KOPT-K1 (cell line): ENCODE results near the gene ARL15.

ENCODE experiments used
- H3K27ac ChIP-seq: fragments of 200-600 bp; sonication (generic); 2 replicates; pipeline ENCODE4 v1.5.1; 2016; ENCODE audit warnings: antibody characterized with exemption, mild to moderate bottlenecking, low read depth, low read length; ENCODE audit not compliant: poor library complexity, severe bottlenecking
- H3K36me3 ChIP-seq: fragments of 200-600 bp; sonication (generic); 2 replicates; pipeline ENCODE4 v1.5.1; 2017; ENCODE audit warnings: antibody characterized with exemption, mild to moderate bottlenecking, low read length, moderate library complexity; ENCODE audit not compliant: insufficient read depth
- H3K9me3 ChIP-seq: fragments of 200-600 bp; sonication (generic); 2 replicates; pipeline ENCODE4 v1.5.1; 2017; ENCODE audit warnings: antibody characterized with exemption, low read length, mild to moderate bottlenecking; ENCODE audit not compliant: insufficient read depth, poor library complexity, severe bottlenecking

Gene ARL15

DNA sequence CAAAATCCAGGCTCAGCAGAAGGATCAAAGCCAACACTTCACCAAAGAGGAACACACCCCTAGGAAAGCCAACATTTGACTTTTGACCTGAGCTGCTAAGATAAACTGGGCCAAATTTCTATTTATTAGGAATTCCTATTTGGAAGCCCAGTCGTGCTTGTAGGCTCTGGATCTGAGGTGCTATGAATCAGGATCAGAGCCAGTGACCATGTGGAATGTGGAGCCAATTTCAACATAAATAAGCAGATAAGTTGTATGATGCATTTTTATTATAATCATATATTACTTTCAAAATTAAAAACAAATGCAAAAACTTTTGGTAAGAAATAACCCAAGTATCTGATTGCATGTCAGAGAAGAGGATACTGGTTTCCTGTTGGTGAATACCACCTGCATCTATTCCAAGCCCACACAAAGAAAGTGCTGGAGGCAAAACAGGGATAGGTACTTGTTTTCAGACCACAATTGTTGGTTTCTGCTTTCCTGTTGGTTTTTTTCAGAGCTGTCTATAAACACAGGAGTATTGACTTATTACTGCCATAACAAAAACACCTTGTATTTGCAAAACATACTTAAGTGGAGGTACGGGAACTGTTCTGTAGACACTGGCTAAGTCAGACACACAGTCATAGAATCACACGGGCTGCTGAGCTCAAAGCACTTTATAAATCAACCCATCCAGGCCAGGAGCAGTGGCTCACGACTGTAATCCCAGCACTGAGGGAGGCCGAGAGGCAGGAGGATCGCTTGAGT, 52.8 kb downstream of the ARL15 start:
- Histone ChIP-seq H3K9me3 (no peaks in the 10 kb centered on the region), H3K36me3 (no peaks in the 10 kb centered on the region), H3K27ac (no peak overlapping the region)

DNA sequence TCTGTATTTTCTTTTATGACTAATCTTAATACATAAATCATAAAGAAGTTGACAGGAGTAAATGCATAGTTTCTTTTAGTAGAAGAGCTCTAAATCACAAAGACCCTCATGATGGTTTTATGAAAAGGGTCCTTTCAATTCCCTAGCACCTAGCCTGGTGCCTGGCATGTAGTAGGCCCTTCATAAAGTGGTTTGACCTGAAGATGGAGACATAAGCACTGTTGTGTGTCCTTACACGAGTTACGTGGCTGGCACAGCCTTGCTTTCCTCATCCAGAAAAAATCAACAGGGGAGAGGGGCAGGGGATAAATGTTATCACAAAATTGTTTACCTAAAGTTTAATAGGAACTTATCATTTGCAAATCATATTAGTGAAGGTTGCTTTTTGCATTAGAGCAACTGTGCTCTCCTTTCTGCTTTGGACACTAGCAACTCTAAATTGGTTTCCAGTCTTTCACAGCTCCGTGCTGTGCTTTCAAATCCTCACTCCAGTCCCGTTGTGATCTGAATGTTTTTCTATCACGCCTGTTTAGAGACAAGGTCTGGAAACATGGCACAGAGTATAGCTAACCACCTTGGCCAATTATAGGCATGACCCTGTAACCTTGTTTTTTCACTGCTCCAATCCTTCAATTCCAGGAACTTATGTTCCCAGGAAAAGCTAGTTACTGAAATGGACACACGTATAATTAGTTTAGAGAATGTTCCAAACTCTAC, 55.7 kb downstream of the ARL15 start:
- Histone ChIP-seq H3K9me3 (no peaks in the 10 kb centered on the region), H3K27ac (no peak overlapping the region), H3K36me3 (no peaks in the 10 kb centered on the region)

DNA sequence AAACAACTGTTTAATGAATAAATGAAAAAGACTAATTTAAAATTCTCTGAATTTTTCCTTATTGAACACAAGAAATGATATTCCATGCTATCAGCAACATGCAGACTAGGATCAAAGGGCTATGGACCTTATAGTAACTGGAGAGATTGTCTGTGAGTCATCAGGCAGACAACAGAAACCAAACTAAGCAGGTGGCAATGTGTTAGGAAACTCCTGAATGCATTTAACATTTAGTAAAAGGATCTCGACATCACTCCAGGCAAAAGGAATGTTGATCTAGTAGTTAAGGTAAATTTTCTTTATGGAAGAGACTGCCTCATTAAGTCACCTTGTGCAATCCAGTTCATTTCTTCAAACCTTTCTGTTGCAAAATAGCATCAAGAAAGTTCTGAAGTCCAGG, 58.4 kb downstream of the ARL15 start:
- no peaks in the 10 kb centered on the region for H3K9me3 ChIP-seq
- no peak overlapping the region for H3K27ac ChIP-seq
- H3K36me3 ChIP-seq = no peaks in the 10 kb centered on the region

GRCh38 chr5:54249210-54250028, 61.0 kb downstream of the ARL15 start:
- H3K9me3 ChIP-seq = no peaks in the 10 kb centered on the region
- no peak overlapping the region for H3K27ac ChIP-seq
- no peaks in the 10 kb centered on the region for H3K36me3 ChIP-seq

- no peaks in the 10 kb centered on the region for H3K36me3 ChIP-seq
- no peaks in the 10 kb centered on the region for H3K9me3 ChIP-seq
- no peak overlapping the region for H3K27ac ChIP-seq
These were observed 63.1 kb downstream of the ARL15 start for GRCh38 chr5:54247226-54247625.

DNA sequence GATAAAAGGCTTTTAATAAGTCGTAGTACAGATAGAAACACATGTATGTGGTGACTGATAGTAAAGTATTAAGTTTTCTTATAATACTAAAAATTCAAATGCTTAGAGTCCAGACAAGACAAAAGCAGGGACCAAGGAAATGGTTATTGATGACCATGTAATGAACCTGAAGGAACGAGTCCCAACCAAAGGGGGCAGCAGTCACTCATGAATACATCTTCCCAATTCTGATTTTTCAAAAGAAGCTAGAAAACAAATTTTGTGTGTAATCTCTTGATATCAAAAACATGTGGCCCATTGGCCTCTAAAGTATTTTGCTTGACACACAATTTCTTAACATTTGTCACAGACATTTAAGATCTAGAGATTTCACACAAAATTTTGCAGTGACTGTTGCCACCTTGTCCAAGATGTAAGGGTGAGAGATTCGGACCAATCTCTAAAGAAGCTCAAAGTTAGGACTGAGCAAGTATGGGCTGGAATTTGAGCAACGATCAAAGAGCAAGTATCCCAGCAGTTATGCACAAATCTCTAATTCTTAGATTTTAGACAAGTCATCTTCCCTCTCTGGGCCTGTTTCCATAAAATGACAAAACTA, 66.8 kb downstream of the ARL15 start:
- no peaks in the 10 kb centered on the region for H3K36me3 ChIP-seq
- no peaks in the 10 kb centered on the region for H3K9me3 ChIP-seq
- H3K27ac ChIP-seq = no peak overlapping the region

DNA sequence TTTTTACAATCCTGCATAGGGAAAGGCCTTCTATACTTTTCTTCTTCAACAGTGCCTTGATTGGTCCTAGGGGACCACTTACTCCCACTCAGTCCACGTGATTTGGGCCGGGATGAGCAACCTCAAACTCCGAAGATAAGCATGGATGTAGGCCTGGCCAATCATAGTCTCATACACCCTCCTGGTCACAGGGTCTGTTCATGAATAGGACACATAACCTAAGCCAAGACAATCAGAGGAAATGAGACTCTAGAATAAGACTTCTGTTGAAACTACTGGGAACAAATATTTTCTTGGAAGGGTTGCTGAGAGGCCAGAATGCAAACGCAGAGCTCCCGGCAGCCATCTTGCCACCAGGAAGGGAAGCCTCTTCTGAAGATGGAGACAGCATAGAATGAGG, 68.1 kb downstream of the ARL15 start:
- Histone ChIP-seq H3K27ac (no peak overlapping the region), H3K36me3 (no peaks in the 10 kb centered on the region)

GRCh38 chr5:54234304-54234933, 76.0 kb downstream of the ARL15 start:
- H3K36me3 ChIP-seq = no peaks in the 10 kb centered on the region
- no peaks in the 10 kb centered on the region for H3K9me3 ChIP-seq
- no peak overlapping the region for H3K27ac ChIP-seq

More for the DNA sequence above, 68.1 kb downstream of the ARL15 start:
- no peaks in the 10 kb centered on the region for H3K9me3 ChIP-seq

- no peak overlapping the region for H3K27ac ChIP-seq
- H3K9me3 ChIP-seq = no peaks in the 10 kb centered on the region
- no peaks in the 10 kb centered on the region for H3K36me3 ChIP-seq
These were observed 79.3 kb downstream of the ARL15 start for GRCh38 chr5:54230936-54231685.

DNA sequence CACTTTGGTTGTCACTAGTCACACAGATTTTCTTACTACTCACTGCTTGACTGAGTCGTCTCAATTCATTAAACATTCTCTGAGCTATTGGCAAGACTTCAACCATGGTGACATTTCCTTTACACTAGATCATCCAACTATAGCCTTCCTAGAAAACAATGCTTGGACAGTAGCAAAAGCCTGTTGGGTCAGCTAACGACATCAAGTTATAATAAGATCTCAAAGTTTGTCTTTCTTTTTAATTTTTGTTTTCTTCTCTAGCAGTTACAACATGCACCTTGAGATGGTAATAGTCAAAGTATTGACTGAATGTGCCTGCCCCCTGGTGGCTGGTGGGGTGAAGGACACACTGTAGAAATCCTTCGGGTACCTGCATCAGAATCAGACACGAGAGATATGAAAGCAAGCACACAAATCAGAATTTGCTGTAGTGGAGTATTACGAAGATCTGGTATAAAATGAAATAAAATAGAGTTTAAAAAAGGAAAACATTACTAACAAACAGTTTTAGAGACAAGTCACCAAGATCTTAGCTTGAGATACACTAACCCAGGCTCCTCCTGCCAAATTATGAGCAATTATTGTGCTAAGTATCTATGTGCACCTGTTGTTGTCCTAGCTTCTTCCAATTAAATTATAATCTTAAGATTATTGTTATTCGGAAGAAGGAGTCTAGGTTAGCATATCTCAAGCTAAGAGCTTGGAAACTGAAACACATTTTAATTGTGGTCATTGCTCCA, 81.2 kb downstream of the ARL15 start:
- Histone ChIP-seq H3K27ac (no peak overlapping the region), H3K9me3 (no peaks in the 10 kb centered on the region)

GRCh38 chr5:54227759-54228158, 82.6 kb downstream of the ARL15 start:
- no peaks in the 10 kb centered on the region for H3K36me3 ChIP-seq
- no peak overlapping the region for H3K27ac ChIP-seq
- H3K9me3 ChIP-seq = no peaks in the 10 kb centered on the region

More for the DNA sequence above, 81.2 kb downstream of the ARL15 start:
- H3K36me3 ChIP-seq = no peaks in the 10 kb centered on the region

- Histone ChIP-seq H3K27ac (no peak overlapping the region), H3K36me3 (no peaks in the 10 kb centered on the region), H3K9me3 (no peaks in the 10 kb centered on the region)
These were observed 83.3 kb downstream of the ARL15 start for GRCh38 chr5:54227109-54227508.

GRCh38 chr5:54226215-54226614, 84.2 kb downstream of the ARL15 start:
- H3K36me3 ChIP-seq = no peaks in the 10 kb centered on the region
- no peak overlapping the region for H3K27ac ChIP-seq
- no peaks in the 10 kb centered on the region for H3K9me3 ChIP-seq
